Left ventricle myocardium superior (tissue), 1 donor: ENCODE results near the gene NEDD4L. TPM values are rescaled to one million over a fixed set of nuclear protein-coding genes. Genes with fewer than 3 reads are reported as not detected.

ENCODE experiments used
- ATAC-seq: fragments of 200-7000 bp; cut with Tn5 transposase; one replicate; pipeline ENCODE4 v1.9.1; 2020; ENCODE audit warnings: mild to moderate bottlenecking, moderate library complexity
- DNase-seq: peaks from one replicate; pipeline ENCODE4 v3.0.0-alpha.2; 2020
- intact Hi-C: fragments of 100-400 bp; cut with micrococcal nuclease; formaldehyde crosslinking; loops from one replicate; pipeline ENCODE4 v1.11.0; 2022
- total RNA-seq: library from RNA; stranded (reverse); fragmentation: NEBNext Ultra II Directional; extraction: Animal tissue kit (Norgen Biotek cat#: 25700); gene quantifications from one replicate; pipeline ENCODE4 v1.2.1, GENCODE V29; 2021
- donor health status: DM: no; HTN: yes; CAD: no; lungs with severe emphysema.

NEDD4L gene
- total RNA-seq, 1 donor from 2014 or later: 67.4 TPM

DNA sequence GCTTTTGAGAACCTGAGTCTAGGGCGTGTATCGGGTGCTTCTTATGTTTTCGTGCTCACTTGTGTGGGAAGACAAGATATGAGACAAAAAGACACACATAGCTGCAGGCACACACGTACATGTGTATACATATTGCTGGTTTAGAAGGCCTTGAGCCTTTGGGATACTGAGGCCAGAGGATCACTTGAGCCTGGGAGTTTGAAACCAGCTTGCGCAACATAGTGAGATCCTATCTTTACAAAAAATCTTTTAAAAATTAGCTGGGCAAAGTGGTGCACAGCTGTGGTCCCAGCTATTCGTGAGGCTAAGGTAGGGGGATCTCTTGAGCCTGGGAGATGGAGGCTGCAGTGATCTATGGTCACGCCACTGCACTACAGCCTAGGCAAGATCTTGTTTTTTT, 18.8 kb upstream of the NEDD4L start:
- DNase-seq: no peak
- no peak for ATAC-seq
- intact Hi-C loops: no loop called here

DNA sequence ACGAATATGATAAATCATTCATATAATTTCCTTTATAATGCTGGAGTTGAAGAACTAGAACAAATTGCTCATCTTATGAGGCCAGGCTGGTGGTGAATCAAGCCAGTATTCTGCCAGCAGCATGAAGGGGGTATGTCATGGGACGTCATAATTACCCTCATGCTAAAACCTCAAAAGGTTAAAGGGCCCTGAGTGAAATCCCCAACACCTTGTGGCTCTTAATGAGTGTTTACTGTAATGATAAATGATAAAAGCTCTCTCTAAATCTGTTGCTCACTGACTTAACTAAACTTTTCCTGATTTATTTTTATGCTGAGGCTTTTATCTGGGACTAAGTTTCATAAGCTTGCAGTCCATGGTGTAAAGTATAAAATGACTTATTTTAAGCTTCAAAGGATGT, 18.3 kb upstream of the NEDD4L start:
- no peak for DNase-seq
- intact Hi-C loops: no loop called here
- no peak for ATAC-seq

DNA sequence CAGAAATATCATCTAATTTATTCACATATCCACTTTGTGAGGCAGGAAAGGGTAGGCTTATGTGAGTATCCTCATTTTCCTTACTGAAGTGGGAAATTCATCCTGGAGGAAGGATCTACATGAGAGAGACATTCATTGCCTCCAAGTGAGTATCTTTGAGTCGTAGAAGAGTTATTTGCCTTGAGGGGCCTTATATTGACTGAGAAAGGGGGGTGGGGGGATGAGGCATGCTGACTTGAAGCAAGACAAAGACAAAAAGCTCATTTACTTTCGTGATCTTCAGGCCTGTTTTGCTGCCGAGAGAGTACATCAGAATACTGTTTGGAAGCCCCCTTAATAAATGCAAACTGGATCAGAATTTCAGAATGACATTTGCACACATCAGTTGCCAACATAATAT, 17.6 kb upstream of the NEDD4L start:
- DNase-seq (no peak), ATAC-seq (no peak)
- intact Hi-C loops: no loop called here

DNA sequence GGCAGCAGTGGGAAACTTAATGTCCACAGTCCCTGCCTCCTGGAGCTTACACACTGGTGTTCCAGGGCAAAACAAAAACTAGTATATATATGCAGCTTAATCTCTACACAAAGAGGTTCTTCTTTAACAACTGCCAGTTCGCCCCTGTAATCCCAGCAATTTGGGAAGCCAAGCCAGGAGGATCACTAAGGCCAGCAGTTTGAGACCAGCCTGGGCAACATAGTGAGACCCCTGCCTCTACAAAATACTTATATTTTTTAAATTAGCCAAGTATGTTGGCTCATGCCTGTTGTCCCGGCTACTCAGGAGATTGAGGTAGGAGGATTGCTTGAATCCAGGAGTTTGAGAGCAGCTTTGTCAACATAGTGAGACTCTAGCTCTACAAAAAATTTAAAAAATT, 17.2 kb upstream of the NEDD4L start:
- intact Hi-C loops: no loop called here
- DNase-seq (no peak), ATAC-seq (no peak)

DNA sequence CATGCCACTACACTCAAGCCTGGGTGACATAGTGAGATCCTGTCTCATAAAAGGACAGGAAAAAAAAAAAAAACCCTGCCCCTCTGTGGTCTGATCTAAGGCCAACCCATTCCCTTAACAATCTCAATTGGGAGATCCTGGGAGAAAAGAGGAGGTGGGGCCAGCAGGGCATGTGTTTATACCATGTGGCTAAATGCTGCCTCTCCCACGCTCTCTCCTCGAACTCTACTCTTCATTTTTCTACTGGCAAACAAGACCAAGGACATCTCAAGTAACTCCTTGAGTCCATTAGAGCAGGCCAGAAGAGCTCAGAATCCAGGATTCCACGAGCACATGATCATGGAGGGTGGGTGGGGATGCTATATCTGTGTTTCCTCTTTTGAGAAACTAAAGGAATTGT, 16.7 kb upstream of the NEDD4L start:
- DNase-seq (no peak), ATAC-seq (no peak)
- intact Hi-C loops: no loop called here

DNA sequence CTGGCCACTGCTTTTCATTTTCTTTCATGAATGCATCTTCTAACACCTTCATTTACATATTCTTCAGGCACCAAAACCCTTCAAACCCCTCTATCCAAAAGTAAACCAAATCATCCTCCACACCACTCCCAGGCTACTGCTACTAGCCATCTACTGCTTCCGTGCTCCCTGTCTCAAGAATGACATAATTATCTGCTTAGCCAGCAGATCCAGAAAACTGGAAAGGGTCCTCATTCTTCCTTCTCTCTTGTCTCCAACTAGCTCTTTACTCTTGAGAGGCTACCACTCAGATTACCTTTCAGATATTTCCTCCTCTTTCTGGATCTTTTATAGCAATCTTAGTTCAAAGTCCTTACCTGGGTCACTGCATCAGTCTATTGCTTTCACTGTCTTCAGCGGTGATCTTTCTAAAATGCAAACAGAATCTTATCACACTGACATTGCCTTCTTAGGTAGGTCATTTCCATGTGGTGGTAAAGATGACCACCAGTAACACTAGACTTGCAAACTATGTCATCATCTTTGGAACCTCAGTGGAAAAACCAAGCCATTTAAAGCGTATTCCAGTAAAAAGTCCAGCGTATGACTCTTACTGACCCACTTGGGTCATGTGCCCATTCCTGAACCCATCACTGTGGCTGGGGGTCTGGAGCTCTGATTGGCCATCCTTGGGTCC, 15.8 kb upstream of the NEDD4L start:
- no peak for ATAC-seq
- DNase-seq: no peak
- intact Hi-C loops: no loop called here

DNA sequence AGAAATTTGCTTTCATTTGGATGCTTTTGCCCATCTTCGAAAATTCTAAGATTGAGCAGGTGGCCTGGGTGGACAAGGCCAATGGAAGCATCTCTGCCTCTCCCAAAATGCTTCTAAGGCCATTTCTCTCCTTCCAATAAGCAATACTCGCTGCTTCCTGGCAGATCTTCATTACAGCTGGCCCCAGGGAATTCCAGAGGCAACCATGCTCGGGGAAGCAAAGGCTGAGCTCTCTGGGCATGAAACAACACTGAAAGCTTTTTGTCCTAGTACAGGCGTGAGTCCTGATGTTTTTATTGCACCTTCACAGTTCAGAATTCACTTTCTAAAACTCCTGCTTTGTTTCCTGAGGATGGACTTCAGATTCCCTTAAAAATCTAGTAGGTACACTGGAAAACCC, 11.8 kb upstream of the NEDD4L start:
- intact Hi-C loops: no loop called here

DNA sequence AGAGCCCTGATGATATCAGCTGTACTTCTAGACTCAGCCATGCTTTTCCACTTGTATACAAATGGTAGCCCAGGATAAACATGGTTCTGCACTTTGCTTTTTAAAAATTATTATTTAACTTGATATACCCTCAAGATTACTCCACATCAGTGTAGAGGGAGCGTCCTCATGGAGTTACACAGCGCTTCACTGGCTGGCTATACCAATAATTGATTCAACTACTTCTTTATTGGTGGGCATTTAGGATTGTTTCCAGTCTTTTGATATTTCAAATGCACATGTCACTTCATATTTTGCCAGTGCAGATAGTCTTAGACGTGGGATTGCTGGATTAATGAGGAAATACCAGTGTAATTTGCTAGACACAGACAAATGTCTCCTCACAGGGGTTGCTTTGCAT, 10.8 kb upstream of the NEDD4L start:
- DNase-seq (no peak), ATAC-seq (no peak)
- intact Hi-C loops: no loop called here

More for the DNA sequence above, 11.8 kb upstream of the NEDD4L start:
- DNase-seq: no peak
- ATAC-seq: no peak

DNA sequence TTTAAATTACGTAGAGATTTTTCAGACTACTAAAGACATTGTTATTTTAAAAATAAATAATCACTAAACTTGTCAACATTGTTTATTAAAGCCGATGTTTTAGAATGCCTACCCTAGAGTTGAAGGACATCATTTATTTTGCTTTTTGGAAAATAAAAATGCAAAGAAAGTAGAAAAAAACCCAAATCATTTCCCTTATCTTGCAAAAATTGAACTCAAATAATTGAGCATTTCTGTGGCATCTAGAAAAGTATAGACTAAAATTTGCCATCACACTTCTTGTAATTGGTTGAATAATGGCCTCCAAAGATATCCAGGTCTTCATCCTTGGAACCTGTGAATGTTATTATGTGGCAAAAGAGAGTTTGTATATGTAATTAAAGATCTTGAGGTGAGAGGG, 9.7 kb upstream of the NEDD4L start:
- intact Hi-C loops: no loop called here
- no peak for ATAC-seq

DNA sequence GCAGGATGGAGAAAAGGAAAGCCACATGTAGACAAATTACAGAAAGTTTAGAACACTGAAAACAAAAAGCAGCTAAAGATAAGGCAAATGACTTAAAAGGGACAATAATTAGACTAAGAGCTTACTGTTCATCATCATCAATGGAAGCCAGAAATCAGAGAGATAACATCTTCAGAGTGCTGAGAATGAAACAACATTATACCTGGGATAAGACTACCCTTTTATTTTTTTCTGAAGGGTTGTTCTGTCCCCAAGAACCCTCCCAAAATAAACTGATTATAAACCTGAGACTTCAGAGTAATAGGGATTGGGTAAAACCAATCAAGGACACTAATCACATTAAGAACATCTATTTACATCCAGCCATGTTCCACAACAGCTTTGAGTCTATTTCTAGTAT, 6.9 kb upstream of the NEDD4L start:
- no peak for ATAC-seq
- intact Hi-C loops: no loop called here

More for the DNA sequence above, 9.7 kb upstream of the NEDD4L start:
- DNase-seq: no peak

DNA sequence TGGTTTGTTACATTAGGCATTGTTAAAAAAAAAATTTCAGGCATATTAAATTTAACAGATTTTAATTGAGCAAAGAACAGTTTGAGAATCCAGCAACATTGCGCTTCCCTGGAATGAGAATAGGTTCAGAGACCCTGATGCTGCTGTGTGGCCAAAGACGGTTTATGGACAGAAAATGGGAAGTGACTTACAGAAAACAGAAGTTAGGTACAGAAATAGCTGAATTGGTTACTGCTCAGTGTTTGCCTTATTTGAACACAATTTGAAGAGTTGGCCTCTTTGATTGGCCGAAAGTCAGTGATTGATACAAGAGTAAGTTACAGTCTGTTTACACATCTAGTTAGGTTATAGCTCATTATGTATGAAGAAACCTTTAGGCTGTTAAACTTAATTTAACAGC, 6.0 kb upstream of the NEDD4L start:
- intact Hi-C loops: no loop called here
- no peak for ATAC-seq
- DNase-seq: no peak

More for the DNA sequence above, 6.9 kb upstream of the NEDD4L start:
- no peak for DNase-seq

DNA sequence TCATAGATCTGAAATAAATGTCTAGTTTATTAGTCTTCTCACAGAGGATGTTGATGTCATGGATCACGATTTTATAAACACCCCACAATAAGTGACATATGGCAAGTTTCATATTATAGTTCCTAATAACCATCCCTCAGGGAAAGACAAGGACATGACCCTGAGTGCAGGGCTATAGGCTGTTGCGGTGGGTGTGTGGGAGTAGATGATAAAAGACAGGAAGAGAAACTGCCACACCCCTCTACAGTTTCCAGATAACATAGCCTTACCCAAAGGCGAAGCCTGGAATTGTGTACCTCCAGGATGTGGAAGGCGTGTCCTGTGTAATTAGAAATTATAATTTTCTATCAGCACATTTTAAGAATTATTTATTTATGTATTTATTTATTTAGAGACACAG, 2.4 kb upstream of the NEDD4L start:
- intact Hi-C loops: no loop called here
- ATAC-seq (no peak), DNase-seq (no peak)

DNA sequence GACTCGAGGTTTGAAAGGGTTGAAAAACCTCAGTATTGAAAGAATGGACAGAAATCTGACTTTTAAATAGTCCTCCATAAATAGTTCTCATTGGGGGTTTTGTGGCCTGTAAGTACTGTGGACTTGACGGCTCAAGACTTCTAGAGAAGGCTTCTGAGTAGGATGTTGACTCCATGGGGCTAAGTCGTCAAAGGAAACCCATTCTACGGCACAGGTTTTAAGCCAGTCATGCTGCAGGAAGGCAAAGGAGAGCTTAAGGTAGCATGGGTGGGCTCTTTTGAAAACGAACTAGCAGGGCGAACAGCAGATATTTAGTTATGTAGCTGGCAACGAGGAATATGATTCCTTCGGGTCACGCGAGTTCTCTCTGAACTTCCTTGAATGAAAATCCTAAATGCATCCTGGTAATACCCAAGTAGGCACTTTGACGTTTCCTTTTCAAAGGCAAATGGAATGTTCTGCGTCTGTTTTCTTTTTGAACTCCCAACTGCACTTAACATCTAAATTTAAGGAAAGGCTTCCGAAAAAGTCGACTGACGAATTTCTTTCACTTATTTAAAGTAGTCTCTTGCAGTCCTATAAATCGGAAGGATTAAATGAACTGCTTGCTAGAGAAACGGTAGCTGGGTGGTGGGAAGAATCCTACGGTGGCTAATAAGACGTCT, 1.1 kb upstream of the NEDD4L start:
- no peak for ATAC-seq
- DNase-seq: no peak
- intact Hi-C loops: no loop called here

DNA sequence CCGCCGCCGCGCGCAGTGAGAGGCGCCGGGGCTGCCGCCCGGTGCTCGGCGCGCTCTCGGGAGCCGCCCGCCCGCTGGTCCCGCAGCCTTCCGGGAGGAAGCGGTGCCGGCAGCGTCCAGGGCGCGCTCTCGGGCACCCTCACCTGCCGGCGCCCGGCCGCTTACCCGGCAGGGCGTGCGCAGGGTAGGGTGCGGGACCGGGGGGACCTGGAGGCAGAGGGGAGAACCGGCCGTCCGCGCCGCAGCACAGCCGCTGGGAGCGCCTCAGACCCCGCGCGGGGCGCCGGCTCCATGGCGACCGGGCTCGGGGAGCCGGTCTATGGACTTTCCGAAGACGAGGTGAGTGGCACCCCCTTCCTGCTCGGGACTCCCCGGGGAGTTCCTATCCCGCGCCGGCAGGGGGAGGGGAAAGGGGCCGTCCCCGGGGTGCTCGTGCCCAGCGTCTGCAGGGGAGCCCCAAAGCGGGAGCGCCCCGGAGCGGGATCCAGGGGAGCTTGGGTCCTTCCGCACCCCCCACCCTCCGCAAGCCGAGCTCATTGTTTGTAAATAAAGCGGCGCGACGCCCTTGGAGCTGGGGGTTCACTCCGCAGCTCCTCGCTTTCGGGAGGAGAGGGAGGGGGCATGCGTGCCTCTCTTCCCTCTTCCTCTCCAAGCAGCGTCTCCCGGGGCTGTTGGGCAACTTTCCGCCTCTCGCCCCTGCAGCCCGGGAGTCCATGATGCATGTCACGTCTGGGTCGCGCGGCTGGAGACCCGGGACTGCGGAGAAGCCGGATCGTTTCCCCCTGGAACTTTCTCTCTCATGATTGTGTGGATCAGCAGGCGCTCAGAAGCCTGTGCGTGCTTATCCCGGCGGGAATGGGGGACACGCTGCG, 580 bp downstream of the NEDD4L start:
- DNase-seq (peak; percentile 50), ATAC-seq (peak; percentile 30)
- intact Hi-C loops: loop anchor here (5.0 kb wide), 1 partner anchor 78 kb away; no protein-coding TSS in a partner anchor

DNA sequence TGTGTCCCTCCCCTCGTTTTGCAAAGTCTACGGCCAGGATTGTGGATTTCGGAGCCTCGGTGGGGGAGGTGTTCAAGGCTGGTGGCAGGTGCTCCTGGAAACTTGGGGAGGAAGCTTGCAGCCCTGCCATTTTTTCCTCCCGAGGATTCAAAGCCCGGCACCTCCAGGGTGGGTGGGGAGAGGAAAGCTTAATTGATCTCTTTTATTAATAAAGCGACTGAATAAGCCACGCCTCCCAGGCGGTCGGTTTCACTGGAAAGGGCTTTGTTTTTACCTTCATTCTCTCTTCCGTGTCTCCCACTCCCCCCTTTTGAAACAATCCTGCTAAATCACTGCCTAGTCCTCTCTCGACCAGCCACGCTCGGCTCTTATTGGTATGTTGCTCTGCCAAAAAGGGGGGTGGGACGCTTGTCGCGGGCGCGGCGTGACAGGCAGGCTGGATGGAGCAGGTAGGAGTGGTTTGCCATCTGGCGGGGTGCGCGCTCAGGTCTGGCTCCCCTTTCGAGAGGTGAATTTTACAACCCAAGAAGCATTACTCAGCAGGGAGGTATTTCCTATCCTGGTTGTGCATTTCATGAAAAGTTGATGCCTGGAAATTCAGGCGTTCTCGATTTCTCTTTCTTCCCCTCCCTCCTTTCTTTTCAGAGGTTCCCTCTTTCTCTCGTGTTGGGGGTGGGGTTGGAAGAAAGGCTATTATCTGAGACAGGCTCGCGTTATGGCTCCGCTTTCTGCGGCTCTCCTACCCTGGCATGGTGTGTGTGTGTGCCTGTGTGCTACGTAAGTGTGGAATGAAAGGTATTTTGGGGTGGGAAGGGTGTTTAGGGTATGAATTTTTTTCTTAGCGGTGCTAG, 1.4 kb downstream of the NEDD4L start:
- no peak for ATAC-seq
- intact Hi-C loops: loop anchor here (5.0 kb wide), 1 partner anchor 77 kb away; no protein-coding TSS in a partner anchor
- DNase-seq: peak; percentile 41

DNA sequence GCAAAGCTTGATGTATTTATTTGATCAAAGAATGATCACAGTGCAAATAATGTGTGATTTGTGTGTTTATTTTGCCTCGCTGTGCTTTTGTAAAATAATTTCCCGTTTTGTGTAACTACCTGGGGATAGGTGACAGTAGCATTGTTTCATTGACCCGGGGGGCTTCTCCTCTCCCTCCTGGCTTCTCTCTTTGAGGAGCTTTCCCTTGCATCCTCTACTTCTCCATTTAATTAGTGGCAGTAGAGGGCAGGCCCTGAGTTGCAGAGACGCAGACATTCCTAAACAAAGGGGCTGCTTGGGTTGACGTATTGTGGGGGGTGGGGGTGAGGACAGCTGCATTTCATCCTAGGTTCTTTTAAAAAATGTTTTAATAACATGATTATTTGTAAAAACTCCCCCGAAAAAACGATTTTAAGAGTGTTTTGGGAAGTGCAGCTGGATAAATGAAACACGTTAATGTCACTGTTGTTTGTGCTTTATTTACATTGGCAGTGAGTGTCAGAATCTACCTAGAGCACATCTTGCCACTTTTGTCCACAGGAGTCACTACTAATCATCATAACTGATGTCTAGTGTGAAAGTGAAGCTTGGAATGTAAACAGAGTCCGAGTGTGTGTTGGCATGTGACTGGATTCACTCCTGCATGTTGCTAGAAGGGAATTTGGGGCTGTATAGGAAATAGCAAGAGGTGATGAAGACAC, 2.2 kb downstream of the NEDD4L start:
- DNase-seq (no peak), ATAC-seq (no peak)
- intact Hi-C loops: loop anchor here (5.0 kb wide), 1 partner anchor 76 kb away; no protein-coding TSS in a partner anchor

DNA sequence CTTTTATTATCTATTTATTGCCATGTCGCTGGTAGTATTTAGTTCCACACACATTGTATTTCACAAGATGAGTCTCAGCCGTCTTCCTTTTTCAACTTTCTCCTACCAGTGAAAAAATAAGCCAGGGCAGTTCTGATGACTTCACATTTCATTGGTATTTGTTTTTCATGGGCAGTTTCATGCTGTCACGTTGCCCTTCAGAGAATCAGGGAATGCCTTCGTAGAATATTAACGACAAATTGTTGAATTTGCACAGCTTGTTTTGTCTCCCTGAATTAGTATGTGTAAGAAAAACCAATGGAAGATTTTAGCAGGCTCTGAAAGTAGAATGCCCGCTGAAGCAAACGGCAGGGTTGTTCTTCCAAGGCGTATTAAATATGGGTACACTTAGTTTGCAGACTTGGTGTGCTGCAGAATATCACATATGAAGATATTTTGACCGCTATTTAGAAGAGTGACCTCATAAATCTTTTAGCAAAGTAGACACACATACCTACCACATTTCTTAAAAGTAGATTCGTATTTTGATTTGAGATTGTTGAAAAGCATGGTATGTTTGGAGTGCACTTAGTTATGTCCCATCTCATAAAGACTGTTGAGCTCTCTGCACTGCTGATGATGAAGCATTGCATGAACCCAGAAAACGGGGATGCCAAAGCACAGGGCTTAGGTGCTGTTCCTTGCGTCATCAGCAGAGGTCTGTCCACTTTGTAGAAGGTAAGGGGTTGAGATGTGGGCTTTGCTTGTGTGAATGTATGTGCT, 2.9 kb downstream of the NEDD4L start:
- ATAC-seq: no peak
- DNase-seq: no peak
- intact Hi-C loops: loop anchor here (5.0 kb wide), 1 partner anchor 75 kb away; no protein-coding TSS in a partner anchor

DNA sequence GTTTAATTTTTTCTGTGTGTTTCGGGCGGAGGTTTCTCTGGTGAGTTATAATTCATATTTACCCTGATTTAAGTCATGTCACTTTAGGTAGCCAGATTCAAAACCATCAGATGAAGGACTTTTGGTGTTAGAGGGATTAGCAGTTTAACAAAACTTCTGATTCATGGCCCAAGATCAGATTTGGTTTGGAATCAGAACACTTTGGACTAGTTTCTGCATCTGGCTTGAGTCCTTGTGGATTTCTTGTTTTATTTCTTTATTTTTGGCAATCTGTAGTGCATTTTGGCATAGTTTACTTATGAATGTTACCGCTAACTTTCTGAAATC, 3.5 kb downstream of the NEDD4L start:
- intact Hi-C loops: loop anchor here (5.0 kb wide), 1 partner anchor 75 kb away; no protein-coding TSS in a partner anchor
- DNase-seq: no peak

More for the DNA sequence above, 3.5 kb downstream of the NEDD4L start:
- no peak for ATAC-seq
